Kidney epithelial cell (primary cell): ENCODE measurements around the gene NRG2. TPM values are rescaled to one million over a fixed set of nuclear protein-coding genes. Genes with fewer than 3 reads are reported as not detected.

Experiments used
- DNase-seq: peaks from one replicate; pipeline ENCODE4 v3.0.0-alpha.2; 2010; ENCODE audit warnings: low read depth
- H3K27me3 ChIP-seq: 2 replicates; pipeline ENCODE4 v1.6.0; 2011; ENCODE audit warnings: low read length; ENCODE audit not compliant: control insufficient read depth, insufficient read depth
- H3K36me3 ChIP-seq: 2 replicates; pipeline ENCODE4 v1.5.1; 2011; ENCODE audit warnings: low read length; ENCODE audit not compliant: control insufficient read depth, insufficient read depth
- H3K4me3 ChIP-seq: 2 replicates; pipeline ENCODE4 v1.5.1; 2011; ENCODE audit warnings: low read depth, mild to moderate bottlenecking, control low read depth, low read length
- total RNA-seq: library from RNA; depleted of rRNA; stranded (reverse); fragments of >200 nt; gene quantifications from 2 replicates; pipeline ENCODE4 v1.2.3, GENCODE V29; 2015
- TF ChIP-seq, protein P1 (sequence below): IDR thresholded peaks from 2 replicates; pipeline ENCODE4 v1.5.1; 2011; ENCODE audit warnings: mild to moderate bottlenecking, moderate library complexity, low read length, control low read depth, inconsistent platforms; ENCODE audit not compliant: insufficient read depth, poor library complexity, severe bottlenecking

Gene NRG2
- total RNA-seq, 1 donor from 2014 or later = not detected

GRCh38 chr5:140076142-140076541, 33.0 kb upstream of the NRG2 start:
- TF ChIP-seq, protein P1, sequence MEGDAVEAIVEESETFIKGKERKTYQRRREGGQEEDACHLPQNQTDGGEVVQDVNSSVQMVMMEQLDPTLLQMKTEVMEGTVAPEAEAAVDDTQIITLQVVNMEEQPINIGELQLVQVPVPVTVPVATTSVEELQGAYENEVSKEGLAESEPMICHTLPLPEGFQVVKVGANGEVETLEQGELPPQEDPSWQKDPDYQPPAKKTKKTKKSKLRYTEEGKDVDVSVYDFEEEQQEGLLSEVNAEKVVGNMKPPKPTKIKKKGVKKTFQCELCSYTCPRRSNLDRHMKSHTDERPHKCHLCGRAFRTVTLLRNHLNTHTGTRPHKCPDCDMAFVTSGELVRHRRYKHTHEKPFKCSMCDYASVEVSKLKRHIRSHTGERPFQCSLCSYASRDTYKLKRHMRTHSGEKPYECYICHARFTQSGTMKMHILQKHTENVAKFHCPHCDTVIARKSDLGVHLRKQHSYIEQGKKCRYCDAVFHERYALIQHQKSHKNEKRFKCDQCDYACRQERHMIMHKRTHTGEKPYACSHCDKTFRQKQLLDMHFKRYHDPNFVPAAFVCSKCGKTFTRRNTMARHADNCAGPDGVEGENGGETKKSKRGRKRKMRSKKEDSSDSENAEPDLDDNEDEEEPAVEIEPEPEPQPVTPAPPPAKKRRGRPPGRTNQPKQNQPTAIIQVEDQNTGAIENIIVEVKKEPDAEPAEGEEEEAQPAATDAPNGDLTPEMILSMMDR = no peak
- Histone ChIP-seq H3K27me3 (no peaks in the 10 kb centered on the region), H3K4me3 (no peak overlapping the region), H3K36me3 (no peaks in the 10 kb centered on the region)
- DNase-seq = no peak

- no peak for DNase-seq
Observed at GRCh38 chr5:140075371-140075770, 32.3 kb upstream of the NRG2 start.

GRCh38 chr5:140073296-140073695, 30.2 kb upstream of the NRG2 start:
- H3K4me3 ChIP-seq = no peak overlapping the region
- no peaks in the 10 kb centered on the region for H3K36me3 ChIP-seq
- H3K27me3 ChIP-seq = no peaks in the 10 kb centered on the region
- TF ChIP-seq, protein P1 = peak; percentile 48
- no peak for DNase-seq

More at GRCh38 chr5:140075371-140075770, 32.3 kb upstream of the NRG2 start:
- Histone ChIP-seq H3K36me3 (no peaks in the 10 kb centered on the region), H3K4me3 (no peak overlapping the region), H3K27me3 (no peaks in the 10 kb centered on the region)
- TF ChIP-seq, protein P1 = peak; percentile 13

DNA sequence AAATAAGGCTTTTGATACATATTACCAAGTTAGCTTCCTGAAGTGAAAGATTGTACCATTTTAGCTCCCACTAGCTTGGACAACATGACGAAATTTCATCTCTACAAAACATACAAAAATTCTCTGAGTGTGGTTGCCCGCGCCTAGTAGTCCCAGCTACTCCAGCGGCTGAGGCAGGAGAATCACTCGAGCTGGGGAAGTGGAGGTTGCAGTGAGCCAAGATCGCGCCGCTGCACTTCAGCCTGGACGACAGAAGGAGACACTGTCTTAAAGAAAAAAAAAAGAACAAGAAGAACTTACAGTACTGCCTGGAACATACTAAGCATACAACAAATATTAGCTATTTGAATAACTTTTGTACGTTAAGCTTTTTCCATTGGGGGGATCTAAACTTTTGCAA, 29.7 kb upstream of the NRG2 start:
- H3K27me3 ChIP-seq = no peaks in the 10 kb centered on the region
- no peak overlapping the region for H3K4me3 ChIP-seq
- TF ChIP-seq, protein P1 = no peak
- DNase-seq = no peak
- H3K36me3 ChIP-seq = no peaks in the 10 kb centered on the region

DNA sequence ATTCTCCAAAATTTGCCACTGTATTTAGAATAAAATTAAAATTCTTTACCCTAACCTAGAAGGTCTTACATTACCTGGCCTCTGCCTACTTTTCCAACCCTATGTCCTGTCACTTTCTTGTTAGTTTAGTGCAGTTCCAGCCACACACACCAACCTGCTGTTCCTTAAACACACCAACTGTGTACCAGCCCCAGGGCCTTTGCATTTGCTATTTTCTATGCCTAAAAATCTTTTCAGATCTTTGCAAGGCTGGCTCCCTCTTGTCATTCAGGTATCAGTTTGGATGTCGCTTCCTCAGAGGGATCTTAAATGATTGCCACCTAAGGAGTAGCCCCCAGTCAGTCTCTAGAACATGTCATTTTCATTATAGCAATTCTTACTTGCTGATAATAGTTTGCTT, 17.7 kb upstream of the NRG2 start:
- DNase-seq = no peak
- TF ChIP-seq, protein P1 = no peak
- H3K27me3 ChIP-seq = peaks cover 9% of the 10 kb centered on the region
- H3K36me3 ChIP-seq = no peaks in the 10 kb centered on the region
- no peak overlapping the region for H3K4me3 ChIP-seq

GRCh38 chr5:140058212-140058932, 15.3 kb upstream of the NRG2 start:
- peaks cover 13% of the 10 kb centered on the region for H3K27me3 ChIP-seq
- H3K4me3 ChIP-seq = no peak overlapping the region
- TF ChIP-seq, protein P1 = no peak
- H3K36me3 ChIP-seq = no peaks in the 10 kb centered on the region
- no peak for DNase-seq
